GM18907 (cell line): Measurements from ENCODE around the gene ZNF524.

Experiments
- ATAC-seq: cut with Tn5 transposase; IDR thresholded peaks from one replicate; pipeline ENCODE4 v1.9.1; 2021; ENCODE audit warnings: mild to moderate bottlenecking, moderate library complexity; ENCODE audit not compliant: unreplicated experiment

Gene ZNF524

GRCh38 chr19:55640577-55641425 lies 40.7 kb downstream of the ZNF524 start, which contains the start of gene ZNF580:
Gene ZNF580 (plus strand): TSS chr19:55641002. CDS start chr19:55642509, 1,507 bp downstream.
- ATAC-seq = peak; percentile 27

GRCh38 chr19:55641426-55642152 lies 41.5 kb downstream of the ZNF524 start:
- no peak for ATAC-seq

GRCh38 chr19:55642153-55643002 lies 42.3 kb downstream of the ZNF524 start:
- peak; percentile 5 for ATAC-seq

GRCh38 chr19:55643003-55643886 lies 43.2 kb downstream of the ZNF524 start, which contains the start of gene ZNF581:
Gene ZNF581 (plus strand): TSS chr19:55643649. CDS start chr19:55644572, 923 bp downstream.
- peak; percentile 48 for ATAC-seq

- ATAC-seq = no peak
Observed at GRCh38 chr19:55643887-55644176, 43.7 kb downstream of the ZNF524 start.

- ATAC-seq = no peak
Observed at GRCh38 chr19:55644191-55644833, 44.2 kb downstream of the ZNF524 start.

GRCh38 chr19:55644842-55645511 lies 44.9 kb downstream of the ZNF524 start:
- ATAC-seq = no peak

- no peak for ATAC-seq
Observed at GRCh38 chr19:55645512-55645881, 45.4 kb downstream of the ZNF524 start.

GRCh38 chr19:55646889-55647731 lies 47.0 kb downstream of the ZNF524 start:
- no peak for ATAC-seq

GRCh38 chr19:55647732-55648584 lies 47.9 kb downstream of the ZNF524 start, which contains the start of gene CCDC106:
Gene CCDC106 (plus strand): TSS chr19:55648212. CDS start chr19:55649047, 835 bp downstream.
- no peak for ATAC-seq

GRCh38 chr19:55648585-55649267 lies 48.6 kb downstream of the ZNF524 start:
- no peak for ATAC-seq

GRCh38 chr19:55649268-55650125 lies 49.4 kb downstream of the ZNF524 start:
- no peak for ATAC-seq

- no peak for ATAC-seq
Observed at GRCh38 chr19:55650126-55650557, 50.1 kb downstream of the ZNF524 start.

GRCh38 chr19:55650602-55651230 lies 50.6 kb downstream of the ZNF524 start:
- no peak for ATAC-seq

- ATAC-seq = no peak
Observed at GRCh38 chr19:55651236-55651635, 51.1 kb downstream of the ZNF524 start.
